Type B pancreatic cell (in vitro differentiated cells): ENCODE results near the gene GJA10. TPM values are rescaled to one million over a fixed set of nuclear protein-coding genes. Genes with fewer than 3 reads are reported as not detected.
A peak's percentile ranks its signal among the peaks of the same experiment; 100 is the strongest.

Source experiments
- DNase-seq: peaks from one replicate; pipeline ENCODE4 v3.0.0; 2021; ENCODE audit warnings: mixed read lengths; ENCODE audit not compliant: unreplicated experiment; ENCODE audit errors: extremely low spot score
- H3K27ac Mint-ChIP-seq: 2 replicates; pipeline ENCODE4 v1.8.0; 2021; ENCODE audit warnings: mild to moderate bottlenecking, mixed read lengths
- H3K27me3 Mint-ChIP-seq: 2 replicates; pipeline ENCODE4 v1.8.0; 2021; ENCODE audit warnings: mixed read lengths
- H3K36me3 Mint-ChIP-seq: 2 replicates; pipeline ENCODE4 v1.8.0; 2021; ENCODE audit warnings: mixed read lengths
- H3K4me1 Mint-ChIP-seq: one replicate; pipeline ENCODE4 v1.8.0; 2021; ENCODE audit warnings: mixed read lengths; ENCODE audit not compliant: unreplicated experiment
- H3K4me3 Mint-ChIP-seq: 2 replicates; pipeline ENCODE4 v1.8.0; 2021; ENCODE audit warnings: mild to moderate bottlenecking, mixed read lengths
- H3K9me3 Mint-ChIP-seq: 2 replicates; pipeline ENCODE4 v1.8.0; 2021; ENCODE audit warnings: mixed read lengths
- CTCF ChIP-seq: fragments of 200-600 bp; sonication (generic); conservative IDR thresholded peaks from 2 replicates; pipeline ENCODE4 v1.5.0; 2021; ENCODE audit warnings: antibody characterized with exemption, mild to moderate bottlenecking
- total RNA-seq: library from RNA; stranded (reverse); gene quantifications from 2 replicates; pipeline ENCODE4 v1.2.1, GENCODE V29; 2021; ENCODE audit warnings: low replicate concordance

GJA10 gene
- total RNA-seq, 1 donor from 2014 or later, result not detected

DNA sequence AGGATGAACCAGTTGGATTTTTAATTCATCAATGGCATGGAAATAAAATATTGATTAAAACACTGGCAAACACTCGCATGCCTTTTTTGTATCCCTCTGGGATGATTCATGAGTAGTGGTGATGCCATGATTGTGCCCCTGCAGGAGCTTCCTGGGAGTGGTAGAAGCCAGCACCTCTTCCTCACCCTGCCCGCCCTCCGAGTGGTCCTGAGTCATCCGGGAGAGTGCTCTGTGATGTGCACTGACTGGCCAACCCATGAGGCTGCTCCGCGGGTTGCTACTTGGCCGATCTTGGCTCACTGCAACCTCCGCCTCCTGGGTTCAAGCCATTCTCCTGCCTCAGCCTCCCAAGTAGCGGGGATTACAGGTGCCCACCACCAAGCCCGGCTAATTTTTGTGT lies 27.4 kb downstream of the GJA10 start:
- DNase-seq, result no peak
- peaks cover 1% of the 10 kb centered on the region for H3K9me3 Mint-ChIP-seq
- no peak overlapping the region for H3K4me3 Mint-ChIP-seq
- H3K36me3 Mint-ChIP-seq, result no peaks in the 10 kb centered on the region
- no peaks in the 10 kb centered on the region for H3K4me1 Mint-ChIP-seq
- no peaks in the 10 kb centered on the region for H3K27me3 Mint-ChIP-seq
- no peak overlapping the region for H3K27ac Mint-ChIP-seq
- TF ChIP-seq CTCF, result no peak

GRCh38 chr6:89924231-89924630 lies 30.0 kb downstream of the GJA10 start:
- Mint-ChIP-seq H3K27ac (no peak overlapping the region), H3K9me3 (no peaks in the 10 kb centered on the region), H3K4me1 (peaks cover 2% of the 10 kb centered on the region), H3K27me3 (no peaks in the 10 kb centered on the region), H3K36me3 (no peaks in the 10 kb centered on the region), H3K4me3 (no peak overlapping the region)
- DNase-seq, result no peak
- TF ChIP-seq CTCF, result no peak

- Mint-ChIP-seq H3K27ac (no peak overlapping the region), H3K27me3 (no peaks in the 10 kb centered on the region)
- no peak for TF ChIP-seq CTCF
These were observed 31.6 kb downstream of the GJA10 start for GRCh38 chr6:89925826-89926225.

GRCh38 chr6:89927264-89927663 lies 33.0 kb downstream of the GJA10 start:
- H3K4me3 Mint-ChIP-seq, result no peak overlapping the region
- TF ChIP-seq CTCF, result no peak
- H3K27ac Mint-ChIP-seq, result no peak overlapping the region
- peaks cover 3% of the 10 kb centered on the region for H3K36me3 Mint-ChIP-seq
- H3K4me1 Mint-ChIP-seq, result peaks cover 7% of the 10 kb centered on the region
- no peaks in the 10 kb centered on the region for H3K9me3 Mint-ChIP-seq
- no peak for DNase-seq
- H3K27me3 Mint-ChIP-seq, result no peaks in the 10 kb centered on the region

More at GRCh38 chr6:89925826-89926225, 31.6 kb downstream of the GJA10 start:
- no peak overlapping the region for H3K4me3 Mint-ChIP-seq
- no peaks in the 10 kb centered on the region for H3K36me3 Mint-ChIP-seq
- DNase-seq, result no peak
- H3K9me3 Mint-ChIP-seq, result no peaks in the 10 kb centered on the region
- peaks cover 7% of the 10 kb centered on the region for H3K4me1 Mint-ChIP-seq

DNA sequence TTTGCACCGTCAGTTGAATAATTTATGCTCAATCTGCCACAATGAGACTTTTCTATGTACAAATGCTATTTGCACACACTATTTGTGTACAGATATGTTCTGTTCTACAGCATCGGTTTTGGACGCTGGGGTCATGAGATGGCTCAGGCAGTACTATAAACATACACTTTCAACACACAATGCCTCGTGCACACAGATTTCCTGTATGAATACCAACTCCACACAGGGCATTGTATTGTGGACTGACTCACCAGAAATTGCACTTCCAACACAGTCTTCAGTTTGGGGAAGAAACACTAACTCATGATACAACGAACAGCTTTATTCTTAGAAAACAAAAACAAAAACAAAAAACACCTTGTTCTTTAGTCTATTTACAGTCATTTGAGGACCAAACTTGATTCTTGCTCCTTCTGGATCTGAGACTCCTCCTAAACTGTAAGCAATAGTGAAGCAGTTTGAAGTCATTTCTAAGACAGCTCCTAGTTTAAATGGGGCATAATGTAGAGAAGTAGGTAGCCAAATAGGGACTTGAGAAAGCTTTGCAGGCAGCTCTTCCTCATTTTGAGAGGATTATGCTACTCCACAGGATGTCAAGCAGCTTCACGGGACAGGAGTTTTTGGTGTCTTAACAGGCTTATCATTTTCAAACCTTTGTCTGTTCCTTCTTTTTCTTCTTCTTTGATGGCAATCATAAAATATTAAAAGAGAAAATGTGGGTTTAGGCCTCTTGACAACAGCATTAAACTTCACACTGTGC lies 33.7 kb downstream of the GJA10 start:
- peak overlapping the region; percentile 51 for H3K27ac Mint-ChIP-seq
- DNase-seq, result no peak
- H3K4me1 Mint-ChIP-seq, result peaks cover 7% of the 10 kb centered on the region
- H3K9me3 Mint-ChIP-seq, result no peaks in the 10 kb centered on the region
- H3K27me3 Mint-ChIP-seq, result no peaks in the 10 kb centered on the region
- no peak for TF ChIP-seq CTCF
- no peak overlapping the region for H3K4me3 Mint-ChIP-seq
- H3K36me3 Mint-ChIP-seq, result peaks cover 3% of the 10 kb centered on the region
